Lower lobe of right lung (tissue), 2 donors: Measurements from ENCODE around the gene TIAM1. TPM values are rescaled to one million over a fixed set of nuclear protein-coding genes. Genes with fewer than 3 reads are reported as not detected.
A peak's percentile ranks its signal among the peaks of the same experiment; 100 is the strongest.

ENCODE experiments used
- ATAC-seq, 2 donors: fragments of 200-7000 bp; cut with Tn5 transposase; one replicate each; pipeline ENCODE4 v1.9.1; 2020 to 2022; ENCODE audit warnings: mild to moderate bottlenecking in 2 of 2, moderate library complexity in 2 of 2
- DNase-seq: peaks from one replicate; pipeline ENCODE4 v3.0.0-alpha.2; 2020
- H3K27ac ChIP-seq: fragments of 200-600 bp; one replicate; pipeline ENCODE4 v1.8.0; 2022
- H3K27me3 ChIP-seq: fragments of 200-600 bp; one replicate; pipeline ENCODE4 v1.8.0; 2022; ENCODE audit warnings: low read depth
- H3K36me3 ChIP-seq: fragments of 200-600 bp; one replicate; pipeline ENCODE4 v1.8.0; 2022; ENCODE audit warnings: mild to moderate bottlenecking
- H3K4me1 ChIP-seq: fragments of 200-600 bp; one replicate; pipeline ENCODE4 v1.8.0; 2022
- H3K4me3 ChIP-seq: fragments of 200-600 bp; one replicate; pipeline ENCODE4 v1.8.0; 2022; ENCODE audit warnings: mild to moderate bottlenecking
- H3K9me3 ChIP-seq: fragments of 200-600 bp; one replicate; pipeline ENCODE4 v1.8.0; 2022
- CTCF ChIP-seq: fragments of 200-600 bp; IDR thresholded peaks from one replicate; pipeline ENCODE4 v1.8.0; 2022; ENCODE audit warnings: antibody characterized with exemption, mild to moderate bottlenecking
- intact Hi-C: fragments of 100-400 bp; cut with DNase I; formaldehyde crosslinking; loops from one replicate; pipeline ENCODE4 v1.11.0; 2022
- total RNA-seq: library from RNA; stranded (reverse); fragmentation: NEBNext Ultra II Directional; extraction: Animal tissue kit (Norgen Biotek cat#: 25700); gene quantifications from one replicate; pipeline ENCODE4 v1.2.1, GENCODE V29; 2021
- donor health status: DM: no; HTN: yes; CAD: no; lungs with severe emphysema.

The TIAM1 gene
- total RNA-seq, 1 donor from 2014 or later = 45.5 TPM

- H3K36me3 ChIP-seq = peaks cover 1% of the 10 kb centered on the region
- no peaks in the 10 kb centered on the region for H3K9me3 ChIP-seq
- H3K27me3 ChIP-seq = peaks cover 15% of the 10 kb centered on the region
- intact Hi-C loops = no loop called here
- peak overlapping the region; percentile 51 for H3K4me3 ChIP-seq
- no peak for TF ChIP-seq CTCF
- DNase-seq (no peak), ATAC-seq (no peak)
- peaks cover 18% of the 10 kb centered on the region for H3K4me1 ChIP-seq
- H3K27ac ChIP-seq = peak overlapping the region; percentile 68
These were observed 991 bp downstream of the TIAM1 start for GRCh38 chr21:31343030-31343510.

- ATAC-seq (peak in 1 of 2 donors; percentile 28), DNase-seq (no peak)
These were observed 1.7 kb downstream of the TIAM1 start for GRCh38 chr21:31342348-31342747.

GRCh38 chr21:31340942-31341487 lies 3.0 kb downstream of the TIAM1 start:
- ATAC-seq = no peak
- DNase-seq = no peak
- Histone ChIP-seq H3K27me3 (peaks cover 15% of the 10 kb centered on the region), H3K4me1 (peaks cover 18% of the 10 kb centered on the region), H3K9me3 (no peaks in the 10 kb centered on the region), H3K36me3 (peaks cover 5% of the 10 kb centered on the region), H3K27ac (no peak overlapping the region), H3K4me3 (no peak overlapping the region)
- intact Hi-C loops = no loop called here
- no peak for TF ChIP-seq CTCF

More at GRCh38 chr21:31342348-31342747, 1.7 kb downstream of the TIAM1 start:
- TF ChIP-seq CTCF = no peak
- intact Hi-C loops = no loop called here
- Histone ChIP-seq H3K4me1 (peaks cover 18% of the 10 kb centered on the region), H3K4me3 (peak overlapping the region; percentile 51), H3K27ac (peak overlapping the region; percentile 47), H3K36me3 (peaks cover 5% of the 10 kb centered on the region), H3K27me3 (peaks cover 15% of the 10 kb centered on the region), H3K9me3 (no peaks in the 10 kb centered on the region)

DNA sequence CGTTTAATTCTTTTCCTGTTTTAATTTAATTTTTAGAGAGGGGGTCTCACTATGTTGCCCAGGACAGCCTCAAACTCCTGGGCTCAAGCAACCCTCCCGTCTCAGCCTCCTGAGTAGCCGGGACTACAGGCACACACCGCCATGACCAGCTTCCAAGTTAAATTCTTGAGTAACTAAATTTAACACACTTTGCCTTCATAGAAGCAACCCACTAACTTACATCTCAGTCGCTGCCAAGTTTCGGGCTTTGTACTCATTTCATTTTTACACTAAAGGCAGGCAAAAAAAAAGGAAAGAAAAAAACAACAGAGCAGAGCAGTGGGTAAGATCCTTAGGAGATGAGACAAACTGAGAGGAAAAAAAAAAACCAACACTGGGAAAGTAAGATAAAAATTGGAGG lies 3.5 kb downstream of the TIAM1 start:
- no peaks in the 10 kb centered on the region for H3K9me3 ChIP-seq
- H3K4me3 ChIP-seq = no peak overlapping the region
- H3K27me3 ChIP-seq = peaks cover 15% of the 10 kb centered on the region
- no peak for TF ChIP-seq CTCF
- ATAC-seq (no peak), DNase-seq (no peak)
- no peak overlapping the region for H3K27ac ChIP-seq
- peaks cover 5% of the 10 kb centered on the region for H3K36me3 ChIP-seq
- intact Hi-C loops = no loop called here
- H3K4me1 ChIP-seq = peaks cover 18% of the 10 kb centered on the region

DNA sequence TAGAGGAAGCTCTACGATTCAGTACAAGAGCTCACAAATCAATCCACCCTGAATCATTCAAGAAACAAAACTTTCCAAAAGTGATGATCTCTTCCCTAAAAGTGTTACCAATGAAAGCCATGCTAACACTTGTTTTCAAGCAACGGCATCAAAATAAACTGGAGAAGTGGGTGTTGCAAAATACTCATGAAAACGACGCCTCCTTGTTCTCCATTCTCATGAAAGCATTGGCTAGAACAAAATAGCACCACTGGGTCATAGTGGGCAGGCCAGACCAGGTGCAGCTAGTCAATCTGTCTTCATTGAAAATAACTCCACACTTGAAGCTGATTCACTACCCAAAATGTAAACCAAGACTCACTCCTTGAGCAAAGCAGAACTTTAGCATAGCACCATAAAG lies 4.3 kb downstream of the TIAM1 start:
- DNase-seq (no peak), ATAC-seq (peak; percentile 37 to 43)
- Histone ChIP-seq H3K27me3 (peaks cover 15% of the 10 kb centered on the region), H3K4me1 (peaks cover 18% of the 10 kb centered on the region), H3K9me3 (no peaks in the 10 kb centered on the region), H3K27ac (no peak overlapping the region), H3K4me3 (no peak overlapping the region), H3K36me3 (peaks cover 5% of the 10 kb centered on the region)
- intact Hi-C loops = no loop called here
- no peak for TF ChIP-seq CTCF
